ENCODE data around the gene MYNN. TPM values are rescaled to one million over a fixed set of nuclear protein-coding genes. Genes with fewer than 3 reads are reported as not detected.

Gene MYNN
- polyA plus RNA-seq, 5 donors = 23.3 to 38.5 (median 32.0) TPM

- DNase-seq = peak; percentile 79 to 84
Measured at GRCh38 chr3:169772305-169772896, 795 bp upstream of the MYNN start.

GRCh38 chr3:169774186-169774585, 990 bp downstream of the MYNN start:
- DNase-seq = no peak

GRCh38 chr3:169777822-169778221, 4.6 kb downstream of the MYNN start:
- no peak for DNase-seq

GRCh38 chr3:169780742-169781141, 7.5 kb downstream of the MYNN start:
- DNase-seq = no peak

- no peak for DNase-seq
Measured at GRCh38 chr3:169781209-169781855, 8.1 kb downstream of the MYNN start.

- DNase-seq = no peak
Measured at GRCh38 chr3:169787120-169787519, 13.9 kb downstream of the MYNN start.

- DNase-seq = no peak
Measured at GRCh38 chr3:169787791-169788190, 14.6 kb downstream of the MYNN start.

- DNase-seq = no peak
Measured at GRCh38 chr3:169790219-169790618, 17.0 kb downstream of the MYNN start.

- DNase-seq = no peak
Measured at GRCh38 chr3:169790687-169791429, 17.7 kb downstream of the MYNN start.

GRCh38 chr3:169792359-169792758, 19.2 kb downstream of the MYNN start:
- no peak for DNase-seq

GRCh38 chr3:169804681-169805080, 31.5 kb downstream of the MYNN start:
- DNase-seq = no peak

GRCh38 chr3:169809230-169809795, 36.1 kb downstream of the MYNN start:
- no peak for DNase-seq

- peak; percentile 45 to 46 for DNase-seq
Measured at GRCh38 chr3:169811631-169812331, 38.6 kb downstream of the MYNN start.

GRCh38 chr3:169812332-169813235, 39.4 kb downstream of the MYNN start, which contains the start of the genes LRRC34 and LRRIQ4:
TSS of gene LRRC34 (minus strand) at chr3:169812904. CDS start at chr3:169812548, 356 bp downstream.
TSS of gene LRRIQ4 (plus strand) at chr3:169812870. CDS start at chr3:169821922, 9,052 bp downstream.
- DNase-seq = peak; percentile 71 to 79

GRCh38 chr3:169813278-169813677, 40.1 kb downstream of the MYNN start:
- peak in 1 of 2 donors; percentile 11 for DNase-seq

- DNase-seq = no peak
Measured at GRCh38 chr3:169813757-169814517, 40.7 kb downstream of the MYNN start.

- no peak for DNase-seq
Measured at GRCh38 chr3:169815590-169816150, 42.5 kb downstream of the MYNN start.

GRCh38 chr3:169818316-169818715, 45.1 kb downstream of the MYNN start:
- no peak for DNase-seq

- DNase-seq = no peak
Measured at GRCh38 chr3:169822091-169822490, 48.9 kb downstream of the MYNN start.

GRCh38 chr3:169822540-169822939, 49.3 kb downstream of the MYNN start:
- no peak for DNase-seq
